ENCODE measurements around the gene MGRN1. TPM values are rescaled to one million over a fixed set of nuclear protein-coding genes. Genes with fewer than 3 reads are reported as not detected.
"Not testable (repeated sequence)": the region's sequence is repeated elsewhere in the genome, so short reads cannot be mapped to it uniquely, and the experiment has no call there.

Gene MGRN1
- total and polyA plus RNA-seq, 8 donors, result 17.2 to 43.8 (median 30.8) TPM

DNA sequence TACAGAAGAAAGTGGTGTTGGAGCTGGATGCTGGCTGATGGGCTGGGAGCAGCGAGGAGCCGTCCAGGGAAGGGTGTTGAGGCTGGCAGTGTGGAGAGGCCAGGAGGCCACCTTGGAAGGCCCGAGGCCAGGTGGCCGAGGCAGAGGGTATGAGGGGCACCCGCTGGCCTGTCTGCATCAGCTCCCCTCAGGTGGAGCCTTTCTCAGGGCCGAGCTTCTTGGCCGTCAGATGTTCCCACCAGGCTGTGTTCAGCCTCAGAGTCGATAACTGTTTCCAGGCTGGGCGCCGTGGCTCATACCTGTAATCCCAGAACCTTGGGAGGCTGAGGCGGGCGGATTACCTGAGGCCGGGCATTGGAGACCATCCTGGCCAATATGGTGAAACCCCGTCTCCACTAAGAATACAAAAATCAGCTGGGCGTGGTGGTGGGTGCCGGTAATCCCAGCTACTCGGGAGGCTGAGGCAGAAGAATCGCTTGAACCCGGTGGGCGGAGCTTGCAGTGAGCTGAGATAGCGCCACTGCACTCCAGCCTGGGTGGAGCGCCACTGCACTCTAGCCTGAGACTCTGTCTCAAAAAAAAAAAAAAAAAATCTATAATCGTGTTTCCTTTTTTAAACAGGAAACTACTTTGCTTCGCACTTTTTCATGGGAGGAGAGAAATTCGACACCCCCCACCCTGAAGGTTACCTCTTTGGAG, 25.3 kb downstream of the MGRN1 start:
- H3K36me3 ChIP-seq, result peaks cover 0 to 15% (median 0%) of the 10 kb centered on the region in 3 donors
- FAIRE-seq (no peak), ATAC-seq (no peak), DNase-seq (no peak)
- intact Hi-C loops (cut with DNase I), result no loop called here
- 91 to 92% methylated on average over 25 of the region's 25 CpGs for WGBS, 2 donors
- H3K4me3 ChIP-seq, result no peak overlapping the region
- H3K4me1 ChIP-seq, result peaks cover 18 to 22% (median 20%) of the 10 kb centered on the region in 3 donors
- TF ChIP-seq, protein P1, sequence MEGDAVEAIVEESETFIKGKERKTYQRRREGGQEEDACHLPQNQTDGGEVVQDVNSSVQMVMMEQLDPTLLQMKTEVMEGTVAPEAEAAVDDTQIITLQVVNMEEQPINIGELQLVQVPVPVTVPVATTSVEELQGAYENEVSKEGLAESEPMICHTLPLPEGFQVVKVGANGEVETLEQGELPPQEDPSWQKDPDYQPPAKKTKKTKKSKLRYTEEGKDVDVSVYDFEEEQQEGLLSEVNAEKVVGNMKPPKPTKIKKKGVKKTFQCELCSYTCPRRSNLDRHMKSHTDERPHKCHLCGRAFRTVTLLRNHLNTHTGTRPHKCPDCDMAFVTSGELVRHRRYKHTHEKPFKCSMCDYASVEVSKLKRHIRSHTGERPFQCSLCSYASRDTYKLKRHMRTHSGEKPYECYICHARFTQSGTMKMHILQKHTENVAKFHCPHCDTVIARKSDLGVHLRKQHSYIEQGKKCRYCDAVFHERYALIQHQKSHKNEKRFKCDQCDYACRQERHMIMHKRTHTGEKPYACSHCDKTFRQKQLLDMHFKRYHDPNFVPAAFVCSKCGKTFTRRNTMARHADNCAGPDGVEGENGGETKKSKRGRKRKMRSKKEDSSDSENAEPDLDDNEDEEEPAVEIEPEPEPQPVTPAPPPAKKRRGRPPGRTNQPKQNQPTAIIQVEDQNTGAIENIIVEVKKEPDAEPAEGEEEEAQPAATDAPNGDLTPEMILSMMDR (IDR thresholded peaks at IDR 0.05), result no peak
- no peaks in the 10 kb centered on the region for H3K9me3 ChIP-seq
- H3K27me3 ChIP-seq, result no peaks in the 10 kb centered on the region
- no peak overlapping the region for H3K27ac ChIP-seq

- H3K27ac ChIP-seq; intact Hi-C loops (cut with DNase I); FAIRE-seq; H3K27me3 ChIP-seq; H3K9me3 ChIP-seq; H3K4me3 ChIP-seq: not testable (repeated sequence)
- TF ChIP-seq, protein P1 (IDR thresholded peaks at IDR 0.05), result peak; percentile 47 to 73 (median 64)
- WGBS, 2 donors, result 82 to 83% methylated on average over 15 of the region's 15 CpGs
- peak in 5 of 6 donors; percentile 42 to 79 (median 63) for DNase-seq
- peaks cover 0 to 16% (median 0%) of the 10 kb centered on the region in 3 donors for H3K36me3 ChIP-seq
- ATAC-seq, result peak in 2 of 4 donors; percentile 18 to 46
- peaks cover 24 to 26% (median 24%) of the 10 kb centered on the region in 3 donors for H3K4me1 ChIP-seq
These were observed 25.9 kb downstream of the MGRN1 start for GRCh38 chr16:4650443-4651074.

DNA sequence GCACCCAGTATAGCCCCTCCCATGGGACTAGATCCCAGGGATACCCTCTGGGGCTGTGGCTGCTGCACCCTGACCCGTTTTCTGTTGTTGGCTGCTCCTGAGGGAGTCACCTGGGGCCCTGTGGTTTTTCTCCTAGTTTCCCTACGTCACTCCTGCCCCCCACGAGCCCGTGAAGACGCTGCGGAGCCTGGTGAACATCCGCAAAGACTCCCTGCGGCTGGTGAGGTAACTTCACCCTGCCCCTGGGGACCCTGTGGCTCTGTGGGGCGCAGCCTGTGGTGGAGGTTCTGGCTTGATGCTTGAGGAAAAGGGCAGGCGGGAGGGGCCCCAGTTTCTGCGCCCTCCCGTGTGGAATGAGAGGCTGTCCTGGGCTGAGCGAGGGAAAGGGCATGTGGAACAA, 27.2 kb downstream of the MGRN1 start:
- Histone ChIP-seq H3K27ac (no peak overlapping the region), H3K9me3 (no peaks in the 10 kb centered on the region), H3K27me3 (no peaks in the 10 kb centered on the region), H3K4me3 (no peak overlapping the region), H3K4me1 (peaks cover 24 to 26% (median 24%) of the 10 kb centered on the region in 3 donors), H3K36me3 (peaks cover 0 to 29% (median 0%) of the 10 kb centered on the region in 3 donors)
- TF ChIP-seq, protein P1 (IDR thresholded peaks at IDR 0.05), result no peak
- WGBS, 2 donors, result 95 to 96% methylated on average over 13 of the region's 13 CpGs
- intact Hi-C loops (cut with DNase I), result no loop called here
- no peak for ATAC-seq
- no peak for FAIRE-seq
- DNase-seq, result no peak

DNA sequence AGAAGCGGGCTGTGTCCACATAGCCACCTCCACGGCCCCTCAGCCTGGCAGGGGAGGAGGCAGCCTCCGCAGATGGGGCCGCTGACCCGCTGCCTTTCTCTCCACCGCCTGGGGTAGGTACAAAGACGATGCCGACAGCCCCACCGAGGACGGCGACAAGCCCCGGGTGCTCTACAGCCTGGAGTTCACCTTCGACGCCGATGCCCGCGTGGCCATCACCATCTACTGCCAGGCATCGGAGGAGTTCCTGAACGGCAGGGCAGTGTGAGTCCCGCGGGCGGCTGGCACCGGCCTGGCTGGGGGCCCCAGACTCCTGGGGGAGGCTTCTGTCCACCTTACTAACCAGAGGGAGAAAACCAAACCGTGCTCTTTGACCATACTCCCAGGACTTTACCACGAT, 27.9 kb downstream of the MGRN1 start:
- no peak for DNase-seq
- peak overlapping the region in 1 of 4 donors; percentile 79 for H3K27ac ChIP-seq
- no peak for FAIRE-seq
- TF ChIP-seq, protein P1 (IDR thresholded peaks at IDR 0.05), result no peak
- no peak overlapping the region for H3K4me3 ChIP-seq
- intact Hi-C loops (cut with DNase I), result no loop called here
- H3K36me3 ChIP-seq, result peaks cover 0 to 36% (median 0%) of the 10 kb centered on the region in 3 donors
- 92 to 95% methylated on average over 25 of the region's 25 CpGs for WGBS, 2 donors
- no peak for ATAC-seq
- peaks cover 24 to 26% (median 24%) of the 10 kb centered on the region in 3 donors for H3K4me1 ChIP-seq
- no peaks in the 10 kb centered on the region for H3K27me3 ChIP-seq
- H3K9me3 ChIP-seq, result no peaks in the 10 kb centered on the region

All from pancreas (tissue), 10 donors.